GM21526 (cell line): ENCODE data around the gene CHRNA4.
"Not testable (repeated sequence)": the region's sequence is repeated elsewhere in the genome, so short reads cannot be mapped to it uniquely, and the experiment has no call there.

ENCODE experiments used
- ATAC-seq: cut with Tn5 transposase; IDR thresholded peaks from one replicate; pipeline ENCODE4 v1.9.1; 2021; ENCODE audit warnings: moderate library complexity; ENCODE audit not compliant: unreplicated experiment, low FRiP score

CHRNA4 gene

DNA sequence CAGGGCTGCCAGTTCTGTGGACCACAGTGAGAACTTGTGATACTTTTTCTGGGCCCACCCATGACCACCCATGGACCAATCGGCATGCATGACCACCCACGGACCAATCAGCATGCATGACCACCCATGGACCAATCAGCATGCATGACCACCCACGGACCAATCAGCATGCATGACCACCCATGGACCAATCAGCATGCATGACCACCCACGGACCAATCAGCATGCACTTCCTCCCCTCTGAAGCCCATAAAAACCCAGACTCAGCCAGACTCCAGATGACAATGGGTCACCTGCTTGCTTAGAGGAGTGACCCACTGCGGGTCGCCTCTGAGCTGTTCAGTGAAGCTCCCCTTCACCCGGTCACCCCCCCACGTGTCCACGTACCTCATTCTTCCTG, 18.7 kb upstream of the CHRNA4 start:
- not testable (repeated sequence) for ATAC-seq

DNA sequence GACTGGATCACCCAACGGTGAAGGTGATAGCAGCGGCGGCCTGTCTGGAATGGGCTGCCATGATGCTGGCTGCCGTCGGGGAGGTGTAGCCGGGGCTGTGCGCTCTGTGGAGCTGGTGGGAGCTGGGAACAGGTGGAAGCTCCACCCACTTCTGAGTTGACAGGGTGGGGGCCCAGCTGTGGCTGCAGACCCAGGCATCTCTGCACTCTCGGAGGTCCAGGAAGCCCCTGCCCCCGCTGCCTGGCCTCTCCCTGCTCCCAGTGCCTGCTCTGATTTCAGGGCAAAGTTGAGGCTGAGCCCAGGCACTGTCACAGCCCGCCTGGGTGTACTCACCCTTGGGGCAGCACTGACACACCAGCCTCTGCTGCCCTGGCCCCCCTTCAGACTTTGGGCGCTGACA, 18.1 kb upstream of the CHRNA4 start:
- no peak for ATAC-seq

DNA sequence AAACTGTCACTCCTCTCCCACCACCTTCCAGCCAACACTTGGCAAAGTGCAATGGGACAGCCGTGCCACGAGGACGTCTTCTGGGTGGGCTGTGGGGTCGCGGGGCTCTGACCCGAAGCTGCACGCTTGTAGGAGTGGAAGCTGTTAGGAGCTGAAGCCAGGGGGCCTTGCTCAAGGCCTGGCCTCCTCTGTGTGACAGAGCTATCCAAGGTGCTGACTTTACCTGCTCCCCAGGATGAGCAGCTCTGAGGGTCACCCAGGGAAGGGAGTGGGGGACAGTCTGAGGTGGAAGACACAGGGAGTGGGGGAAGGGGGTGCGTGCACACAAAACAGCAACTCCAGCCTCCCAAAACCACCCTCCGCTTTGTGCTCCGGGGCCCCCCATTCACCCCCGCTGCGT, 17.5 kb upstream of the CHRNA4 start:
- no peak for ATAC-seq

DNA sequence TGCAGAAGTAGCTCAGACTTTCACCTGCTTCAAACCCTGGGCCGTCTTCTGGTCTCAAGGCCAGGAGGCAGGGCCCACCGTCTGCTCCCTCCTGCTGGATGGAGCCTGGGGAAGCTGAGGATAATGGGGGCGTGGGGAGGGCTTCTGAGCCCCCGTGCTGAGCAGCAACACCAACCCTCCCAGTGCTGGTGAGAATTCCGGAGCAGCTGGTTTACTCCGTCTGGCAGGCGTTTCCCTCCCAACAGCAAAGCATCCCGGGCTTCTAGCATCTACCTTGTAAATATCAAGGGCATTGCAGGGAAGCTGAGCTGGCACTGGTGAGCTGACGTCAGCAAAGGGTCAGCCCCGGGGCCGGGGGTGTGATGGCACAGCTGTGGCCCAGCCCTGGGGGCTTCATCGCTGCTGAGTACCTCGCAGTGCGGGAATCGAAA, 16.8 kb upstream of the CHRNA4 start:
- no peak for ATAC-seq

- ATAC-seq, result no peak
Measured at GRCh38 chr20:63377256-63377941, 16.2 kb upstream of the CHRNA4 start.

DNA sequence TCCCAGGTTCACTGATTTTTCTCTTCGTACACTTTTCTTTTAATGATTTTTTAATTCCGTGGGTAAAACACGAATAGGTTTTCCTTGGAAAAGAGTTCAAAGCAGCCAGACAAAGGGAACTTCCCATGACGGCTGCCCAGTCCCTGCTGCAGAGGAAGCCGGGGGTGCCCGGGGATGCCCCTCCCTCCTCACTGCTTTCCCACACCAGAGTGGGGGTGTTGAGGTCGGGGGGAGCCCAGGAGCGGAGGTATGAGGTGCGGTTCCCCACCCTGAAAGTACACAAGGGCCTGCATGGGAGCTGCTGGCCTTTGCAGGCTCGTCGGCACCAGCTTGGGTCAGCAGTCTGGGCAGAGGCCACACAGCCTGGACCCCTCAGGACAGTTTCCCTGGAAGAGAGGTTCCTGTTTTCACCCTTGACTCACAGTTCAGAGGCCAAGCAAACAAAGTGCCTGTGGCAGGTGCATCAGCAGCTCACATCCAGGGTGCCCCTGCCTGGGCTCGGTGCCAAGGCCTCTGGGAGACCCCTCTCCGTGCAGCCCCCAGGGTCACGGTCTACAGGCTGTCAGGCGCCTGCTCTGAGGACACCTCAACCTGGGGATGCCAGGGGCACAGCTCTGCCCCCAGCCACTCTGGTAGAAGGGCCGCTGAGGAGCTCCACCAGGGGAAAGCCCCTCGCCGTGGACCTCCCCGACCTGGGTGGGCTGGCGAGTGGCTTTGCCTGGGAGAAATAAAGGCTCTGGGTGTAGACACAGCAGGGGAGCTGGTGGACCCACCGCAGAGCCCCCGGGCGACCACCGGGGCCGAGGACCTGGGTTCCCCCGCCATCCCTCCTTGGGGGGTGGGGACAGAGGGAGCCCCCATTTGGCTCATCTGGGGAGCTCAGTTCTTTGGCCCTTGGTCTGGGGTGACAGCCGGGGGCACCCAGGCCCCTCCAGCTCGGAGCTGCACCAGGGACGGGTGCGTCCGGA, 15.4 kb upstream of the CHRNA4 start:
- ATAC-seq, result no peak

DNA sequence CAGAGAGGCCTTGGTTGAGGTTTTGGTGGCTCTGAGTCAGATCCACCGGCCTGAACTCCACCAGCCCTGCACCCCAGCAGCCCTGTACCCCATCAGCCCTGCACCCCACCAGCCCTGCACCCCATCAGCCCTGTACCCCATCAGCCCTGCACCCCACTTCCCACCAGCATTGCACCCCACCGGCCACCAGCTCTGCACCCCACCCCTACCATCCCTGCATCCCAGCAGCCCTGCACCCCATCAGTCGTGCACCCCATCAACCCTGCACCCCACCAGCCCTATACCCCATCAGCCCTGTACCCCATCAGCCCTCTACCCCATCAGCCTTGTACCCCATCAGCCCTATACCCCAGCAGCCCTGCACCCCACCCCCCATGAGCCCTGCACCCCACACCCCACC, 14.3 kb upstream of the CHRNA4 start:
- ATAC-seq, result no peak

GRCh38 chr20:63374504-63374903, 13.4 kb upstream of the CHRNA4 start:
- ATAC-seq, result no peak

- no peak for ATAC-seq
Measured at GRCh38 chr20:63373996-63374395, 12.8 kb upstream of the CHRNA4 start.

DNA sequence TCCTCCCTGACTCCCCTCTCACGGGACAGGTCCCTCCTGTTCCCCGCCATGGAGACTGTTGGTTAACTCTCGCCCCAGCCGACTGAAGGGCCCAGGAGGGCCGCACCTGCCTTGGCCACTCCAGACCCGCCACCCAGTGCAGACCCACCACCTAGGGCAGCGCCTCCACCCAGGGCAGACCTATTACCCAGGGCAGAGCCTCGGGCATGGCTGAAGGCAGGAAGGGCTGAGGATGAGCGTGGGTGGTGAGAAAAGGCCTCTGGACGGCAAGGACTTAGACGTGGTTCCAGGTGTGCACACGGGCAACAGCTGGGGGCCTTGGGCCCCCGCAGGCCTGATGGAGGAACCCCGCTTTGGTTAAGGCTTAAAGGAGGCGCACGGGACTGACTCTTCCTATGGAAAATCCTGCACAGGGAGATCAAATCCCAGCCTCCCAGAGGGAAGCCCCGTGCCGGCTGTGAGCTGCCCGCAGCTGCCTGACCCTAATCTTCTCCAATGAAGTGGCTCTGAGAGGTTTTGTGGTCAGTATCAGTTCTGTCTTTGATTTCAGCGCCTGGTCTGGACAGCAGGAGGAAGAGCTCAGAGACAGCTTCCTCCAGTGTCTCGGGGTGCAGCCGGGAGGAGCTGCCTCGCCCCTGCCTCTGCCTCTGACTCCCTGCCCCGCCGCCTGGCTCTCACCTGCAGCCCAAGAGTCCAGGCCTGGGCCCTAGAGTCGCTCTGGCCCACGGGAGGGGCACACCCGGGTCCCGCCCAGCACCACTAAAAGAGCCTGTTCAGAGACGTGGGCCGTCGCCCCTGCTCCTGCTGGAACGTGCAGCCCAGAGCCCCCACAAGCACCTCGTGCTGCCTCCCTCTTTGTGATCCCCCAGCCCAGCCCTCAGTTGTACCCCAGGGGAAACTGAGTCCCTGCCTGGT, 12.1 kb upstream of the CHRNA4 start:
- no peak for ATAC-seq

DNA sequence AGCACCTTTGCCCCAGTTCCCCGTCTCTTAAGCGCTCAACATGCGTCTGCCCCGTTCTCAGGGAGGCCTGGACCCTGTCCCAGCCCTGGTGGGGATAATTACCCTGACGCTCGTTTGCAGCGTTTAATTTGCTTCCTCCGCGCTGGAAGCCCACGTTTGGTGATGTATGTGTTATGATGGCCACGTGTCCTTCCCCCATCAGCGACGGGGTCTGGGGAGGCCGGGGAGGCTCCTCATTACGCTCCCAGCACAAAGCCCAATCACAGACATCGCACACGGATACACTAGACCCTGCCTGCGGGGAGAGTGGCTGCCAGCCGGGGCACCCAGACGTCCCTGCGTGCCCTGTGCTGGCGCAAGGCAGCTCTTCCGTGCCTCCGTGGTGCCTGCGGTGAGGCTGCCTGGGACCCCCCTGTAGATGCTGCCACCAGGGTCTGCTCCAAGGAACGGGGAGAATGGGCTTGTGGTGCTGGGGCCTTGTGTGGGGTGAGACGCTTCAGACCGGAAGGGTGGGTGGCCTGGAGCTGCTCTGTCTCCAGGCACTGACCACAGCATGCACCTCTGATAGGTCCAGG, 10.2 kb upstream of the CHRNA4 start:
- no peak for ATAC-seq

DNA sequence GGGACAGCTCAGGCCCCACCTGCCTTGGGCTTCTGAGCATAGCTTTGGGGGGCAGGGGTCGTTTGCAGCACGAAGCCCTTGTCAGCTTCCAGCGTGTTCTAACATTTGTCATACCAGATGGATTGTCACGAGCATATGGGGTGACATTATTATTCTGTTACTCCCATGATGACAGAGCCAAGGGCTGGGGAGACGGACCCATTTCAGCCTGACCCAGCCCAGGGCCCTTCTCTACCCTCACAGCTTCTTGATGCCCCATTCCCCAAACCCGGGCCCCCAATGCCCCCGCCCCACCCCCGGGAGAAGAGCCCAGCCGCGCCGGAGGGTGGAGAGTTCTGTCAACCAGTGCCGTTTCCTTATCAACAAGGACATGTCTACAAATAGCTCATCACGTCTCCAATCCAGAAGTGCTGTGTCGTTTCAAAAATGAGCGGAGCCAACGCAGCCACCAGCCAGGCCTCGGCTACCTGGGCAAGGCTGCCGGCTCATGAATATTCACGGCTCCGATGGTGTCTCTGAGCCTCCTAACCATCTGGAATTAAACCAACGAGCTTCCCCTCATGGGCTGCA, 9.6 kb upstream of the CHRNA4 start:
- no peak for ATAC-seq

- no peak for ATAC-seq
Measured at GRCh38 chr20:63369724-63370617, 8.8 kb upstream of the CHRNA4 start.

- no peak for ATAC-seq
Measured at GRCh38 chr20:63369024-63369530, 7.9 kb upstream of the CHRNA4 start.

GRCh38 chr20:63368151-63368550, 7.0 kb upstream of the CHRNA4 start:
- ATAC-seq, result no peak

- ATAC-seq, result no peak
Measured at GRCh38 chr20:63367446-63368055, 6.4 kb upstream of the CHRNA4 start.

GRCh38 chr20:63366390-63367365, 5.5 kb upstream of the CHRNA4 start:
- no peak for ATAC-seq
